T-helper 9 cell (primary cell): ENCODE measurements around the gene JPT1.
A peak's percentile ranks its signal among the peaks of the same experiment; 100 is the strongest.

ENCODE experiments used
- DNase-seq: peaks from one replicate; pipeline ENCODE4 v3.0.0-alpha.2; 2020

The JPT1 gene

GRCh38 chr17:75103601-75104554 lies 50.4 kb downstream of the JPT1 start:
- DNase-seq: no peak

DNA sequence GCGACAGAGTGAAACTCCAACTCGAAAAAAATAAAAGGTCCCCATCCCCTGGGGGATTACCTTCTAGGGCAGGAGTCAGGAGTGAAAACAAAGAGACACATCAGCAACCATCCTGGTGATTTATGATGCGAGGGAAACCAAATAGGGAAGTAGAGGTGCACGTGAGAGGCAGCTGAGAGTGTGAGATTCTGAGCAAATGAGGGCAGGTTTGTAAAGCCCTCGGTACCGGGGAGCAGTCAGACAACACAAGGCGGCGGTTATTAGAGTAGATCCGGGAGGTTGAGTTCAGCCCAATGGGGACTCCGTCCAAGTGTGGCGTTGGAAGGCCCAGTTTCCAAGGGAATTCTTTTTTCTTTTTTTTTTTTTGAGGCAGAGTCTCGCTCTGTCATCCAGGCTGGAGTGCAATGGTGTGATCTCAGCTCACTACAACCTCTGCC lies 51.9 kb downstream of the JPT1 start:
- DNase-seq: no peak

- DNase-seq: no peak
Measured at GRCh38 chr17:75099881-75100595, 54.3 kb downstream of the JPT1 start.

DNA sequence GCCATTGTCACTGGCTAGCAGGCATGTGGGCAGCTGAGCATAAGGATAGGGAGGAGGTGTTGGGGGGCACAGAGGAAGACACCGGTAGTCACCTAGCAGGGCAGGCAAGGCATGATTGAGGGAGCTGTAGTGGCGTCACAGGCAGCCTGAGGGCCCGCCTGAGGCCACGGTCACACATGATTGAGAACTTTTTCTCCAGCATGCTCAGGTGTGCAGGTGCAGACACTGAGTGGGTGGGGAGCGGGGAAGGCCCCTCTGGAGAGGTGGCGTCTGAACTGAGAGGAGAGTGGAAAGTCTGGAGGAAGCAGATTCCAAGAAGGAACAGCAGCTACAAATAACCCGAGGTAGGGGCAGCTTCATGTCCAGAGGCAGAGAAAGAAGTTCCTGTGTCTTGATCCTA lies 55.5 kb downstream of the JPT1 start:
- no peak for DNase-seq

DNA sequence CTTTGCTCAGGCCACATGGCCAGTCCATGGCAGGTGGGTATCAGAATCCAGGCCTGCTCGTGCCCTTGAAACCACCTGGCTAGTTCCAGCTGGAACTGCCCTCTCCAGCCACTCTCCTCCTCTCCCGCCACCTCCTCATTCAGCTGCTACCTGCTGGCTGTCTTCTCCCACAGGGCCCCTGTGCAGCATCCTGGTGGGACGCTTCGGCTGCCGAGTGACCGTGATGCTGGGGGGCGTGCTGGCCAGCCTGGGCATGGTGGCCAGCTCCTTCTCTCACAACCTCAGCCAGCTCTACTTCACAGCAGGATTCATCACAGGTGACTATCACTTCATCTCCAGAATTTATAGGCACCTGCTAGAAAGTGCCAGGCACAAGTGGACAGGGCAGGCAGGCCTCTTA lies 56.4 kb downstream of the JPT1 start:
- DNase-seq: no peak

- DNase-seq: no peak
Measured at GRCh38 chr17:75096082-75096625, 58.2 kb downstream of the JPT1 start.

- DNase-seq: no peak
Measured at GRCh38 chr17:75094871-75095399, 59.4 kb downstream of the JPT1 start.

- no peak for DNase-seq
Measured at GRCh38 chr17:75093548-75094158, 60.7 kb downstream of the JPT1 start.

- DNase-seq: no peak
Measured at GRCh38 chr17:75091855-75092327, 62.4 kb downstream of the JPT1 start.

DNA sequence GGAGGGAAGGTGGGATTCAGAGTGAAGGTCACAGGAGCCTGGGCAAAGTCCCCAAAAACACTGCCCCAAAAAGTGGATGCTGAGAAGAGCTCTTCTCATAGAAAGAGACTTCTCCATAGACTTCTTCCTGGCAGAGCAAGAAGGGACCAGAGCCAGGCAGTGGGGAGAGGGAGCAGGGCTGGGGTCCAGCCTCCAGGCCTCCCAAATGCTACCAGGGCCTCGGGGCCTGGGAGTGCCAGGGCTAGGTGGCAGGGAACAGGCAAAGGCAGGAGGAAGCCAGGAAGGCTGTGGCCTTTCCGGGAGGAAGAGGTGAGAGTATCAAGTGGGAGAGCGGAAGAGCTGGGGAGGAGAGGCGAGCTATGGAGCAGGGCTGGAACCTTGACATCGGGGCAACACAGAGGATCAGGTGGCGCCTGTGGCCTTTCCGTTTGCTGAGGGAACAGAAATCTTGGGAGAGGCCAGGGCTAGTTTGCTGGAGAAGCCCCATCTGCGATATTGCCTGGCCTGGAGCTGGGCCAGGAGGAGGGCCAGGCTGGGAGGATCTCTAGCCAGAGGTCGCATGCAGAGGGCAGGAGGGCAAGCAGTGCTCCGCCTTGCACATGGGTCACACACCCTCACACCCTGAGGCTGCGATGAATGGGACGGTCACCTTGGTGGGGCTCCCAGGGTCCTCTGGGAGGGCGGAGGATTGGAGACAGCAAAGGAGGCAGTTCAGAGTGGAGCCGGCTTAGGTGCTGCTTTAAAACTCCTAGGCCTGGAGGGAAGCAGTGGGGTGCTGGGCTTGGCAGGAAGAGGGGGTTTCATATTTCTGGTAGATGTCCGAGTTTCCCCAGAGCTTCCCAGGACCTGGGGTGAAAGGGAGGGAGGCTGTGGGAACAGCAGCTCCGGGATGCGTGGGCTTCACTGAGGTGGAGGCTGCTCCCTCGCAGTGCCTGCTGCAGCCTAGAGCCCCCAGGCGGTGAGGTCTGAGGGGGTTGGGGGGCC lies 63.1 kb downstream of the JPT1 start:
- no peak for DNase-seq

GRCh38 chr17:75088465-75089417 lies 65.6 kb downstream of the JPT1 start:
- DNase-seq: no peak

DNA sequence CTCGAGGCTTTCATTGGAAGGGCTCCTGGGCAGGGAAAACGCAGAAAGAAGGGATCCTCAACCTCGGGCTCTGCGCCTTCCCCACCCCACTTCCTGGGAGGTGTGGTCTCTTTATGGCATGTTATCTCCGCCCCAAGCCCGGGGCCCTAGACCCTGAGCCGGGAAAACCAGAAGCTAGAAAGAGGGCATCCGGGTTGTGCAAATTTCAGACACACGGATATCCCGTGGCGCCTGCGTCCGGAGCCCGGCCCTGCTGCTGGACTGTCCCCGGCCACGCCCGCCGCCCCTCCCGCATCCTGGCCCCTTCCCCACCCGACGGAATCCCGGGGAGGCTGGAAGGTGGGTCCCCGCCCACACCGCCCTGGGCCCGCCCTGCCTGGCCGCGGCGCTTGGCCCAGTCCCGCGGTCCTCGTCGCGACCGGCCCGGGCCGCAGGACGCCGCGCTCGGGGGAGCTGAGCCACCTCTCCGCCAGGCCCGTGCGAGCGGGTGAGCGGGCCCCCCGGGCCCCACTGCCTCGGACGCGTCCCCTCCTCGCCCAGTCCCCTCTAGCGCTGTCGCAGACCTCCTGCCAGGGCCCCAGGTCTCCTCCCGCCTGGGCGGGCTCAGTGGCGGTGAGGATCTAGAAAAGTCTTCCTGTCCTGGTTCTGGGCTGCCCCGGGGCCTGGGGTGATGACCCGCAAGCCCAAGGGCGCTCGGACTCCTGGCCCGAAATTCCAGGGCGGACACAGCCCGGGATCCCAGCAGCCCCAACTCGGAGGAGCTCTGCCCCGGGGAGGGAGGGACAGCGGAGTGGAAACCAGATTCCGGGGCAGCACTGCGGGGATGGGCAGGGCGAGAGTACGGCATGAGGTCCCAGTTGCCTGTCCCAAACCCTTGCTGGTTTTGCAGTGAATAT lies 66.5 kb downstream of the JPT1 start, which contains the start of gene SLC16A5:
SLC16A5 (plus strand) TSS at position 397 of the 896 bp plus-strand sequence. CDS start 5,683 bp downstream, outside the sequence.
- peak; percentile 21 for DNase-seq

- no peak for DNase-seq
Measured at GRCh38 chr17:75087182-75087557, 67.1 kb downstream of the JPT1 start.

GRCh38 chr17:75086496-75087181 lies 67.7 kb downstream of the JPT1 start:
- DNase-seq: no peak
